SU-DHL-6 (cell line): ENCODE measurements around the gene TREML2.

Experiments
- EZH2phosphoT487 ChIP-seq: fragments of 200-600 bp; sonication (generic), shearing (Covaris generic); conservative IDR thresholded peaks from 2 replicates; pipeline ENCODE4 v1.6.1; 2018; ENCODE audit warnings: mild to moderate bottlenecking, antibody characterized with exemption, low read length, moderate library complexity, mixed read lengths
- TF ChIP-seq, protein P1 (sequence below): fragments of 200-600 bp; sonication (generic); IDR thresholded peaks from one replicate; pipeline ENCODE4 v1.5.1; 2017; ENCODE audit warnings: antibody characterized with exemption, mild to moderate bottlenecking, low read length, moderate library complexity; ENCODE audit not compliant: insufficient read depth, poor library complexity, severe bottlenecking

DNA sequence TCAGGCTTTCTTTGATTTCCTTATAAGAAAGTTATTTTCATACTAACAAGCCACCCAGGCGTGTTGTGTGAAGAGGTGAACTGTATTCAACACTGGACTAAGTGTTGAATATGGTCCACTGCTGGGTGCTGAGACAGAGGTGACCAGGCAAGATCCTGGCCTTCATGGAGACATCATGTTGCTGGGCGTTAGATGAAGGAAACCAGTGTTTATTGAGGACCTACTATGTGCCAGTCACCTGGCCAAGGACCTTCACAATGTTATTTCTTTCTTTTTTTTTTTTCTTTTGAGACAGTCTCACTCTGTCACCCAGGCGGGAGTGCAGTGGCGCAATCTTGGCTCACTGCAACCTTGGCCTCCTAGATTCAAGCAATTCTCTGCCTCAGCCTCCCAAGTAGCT, 44.9 kb downstream of the TREML2 start:
- TF ChIP-seq, protein P1, sequence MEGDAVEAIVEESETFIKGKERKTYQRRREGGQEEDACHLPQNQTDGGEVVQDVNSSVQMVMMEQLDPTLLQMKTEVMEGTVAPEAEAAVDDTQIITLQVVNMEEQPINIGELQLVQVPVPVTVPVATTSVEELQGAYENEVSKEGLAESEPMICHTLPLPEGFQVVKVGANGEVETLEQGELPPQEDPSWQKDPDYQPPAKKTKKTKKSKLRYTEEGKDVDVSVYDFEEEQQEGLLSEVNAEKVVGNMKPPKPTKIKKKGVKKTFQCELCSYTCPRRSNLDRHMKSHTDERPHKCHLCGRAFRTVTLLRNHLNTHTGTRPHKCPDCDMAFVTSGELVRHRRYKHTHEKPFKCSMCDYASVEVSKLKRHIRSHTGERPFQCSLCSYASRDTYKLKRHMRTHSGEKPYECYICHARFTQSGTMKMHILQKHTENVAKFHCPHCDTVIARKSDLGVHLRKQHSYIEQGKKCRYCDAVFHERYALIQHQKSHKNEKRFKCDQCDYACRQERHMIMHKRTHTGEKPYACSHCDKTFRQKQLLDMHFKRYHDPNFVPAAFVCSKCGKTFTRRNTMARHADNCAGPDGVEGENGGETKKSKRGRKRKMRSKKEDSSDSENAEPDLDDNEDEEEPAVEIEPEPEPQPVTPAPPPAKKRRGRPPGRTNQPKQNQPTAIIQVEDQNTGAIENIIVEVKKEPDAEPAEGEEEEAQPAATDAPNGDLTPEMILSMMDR = no peak
- TF ChIP-seq EZH2phosphoT487 = no peak
